ENCODE measurements around the gene RDH14.
A peak's percentile ranks its signal among the peaks of the same experiment; 100 is the strongest.

The RDH14 gene

GRCh38 chr2:18525852-18526251 lies 34.6 kb downstream of the RDH14 start:
- Mint-ChIP-seq H3K36me3 (ENCODE audit: low read depth) (no peaks in the 10 kb centered on the region), H3K4me1 (ENCODE audit: low read depth) (no peaks in the 10 kb centered on the region), H3K9me3 (no peaks in the 10 kb centered on the region), H3K4me3 (no peak overlapping the region), H3K27ac (no peak overlapping the region), H3K27me3 (ENCODE audit: low read depth) (peaks cover 3% of the 10 kb centered on the region)
- no peak for DNase-seq (ENCODE audit: low spot score)

- H3K9me3 Mint-ChIP-seq: no peaks in the 10 kb centered on the region
- H3K4me3 Mint-ChIP-seq: no peak overlapping the region
- peaks cover 2% of the 10 kb centered on the region for H3K27me3 Mint-ChIP-seq (ENCODE audit: low read depth)
- no peaks in the 10 kb centered on the region for H3K36me3 Mint-ChIP-seq (ENCODE audit: low read depth)
- H3K4me1 Mint-ChIP-seq (ENCODE audit: low read depth): no peaks in the 10 kb centered on the region
- DNase-seq (ENCODE audit: low spot score): no peak
- no peak overlapping the region for H3K27ac Mint-ChIP-seq
Observed at GRCh38 chr2:18525236-18525635, 35.2 kb downstream of the RDH14 start.

DNA sequence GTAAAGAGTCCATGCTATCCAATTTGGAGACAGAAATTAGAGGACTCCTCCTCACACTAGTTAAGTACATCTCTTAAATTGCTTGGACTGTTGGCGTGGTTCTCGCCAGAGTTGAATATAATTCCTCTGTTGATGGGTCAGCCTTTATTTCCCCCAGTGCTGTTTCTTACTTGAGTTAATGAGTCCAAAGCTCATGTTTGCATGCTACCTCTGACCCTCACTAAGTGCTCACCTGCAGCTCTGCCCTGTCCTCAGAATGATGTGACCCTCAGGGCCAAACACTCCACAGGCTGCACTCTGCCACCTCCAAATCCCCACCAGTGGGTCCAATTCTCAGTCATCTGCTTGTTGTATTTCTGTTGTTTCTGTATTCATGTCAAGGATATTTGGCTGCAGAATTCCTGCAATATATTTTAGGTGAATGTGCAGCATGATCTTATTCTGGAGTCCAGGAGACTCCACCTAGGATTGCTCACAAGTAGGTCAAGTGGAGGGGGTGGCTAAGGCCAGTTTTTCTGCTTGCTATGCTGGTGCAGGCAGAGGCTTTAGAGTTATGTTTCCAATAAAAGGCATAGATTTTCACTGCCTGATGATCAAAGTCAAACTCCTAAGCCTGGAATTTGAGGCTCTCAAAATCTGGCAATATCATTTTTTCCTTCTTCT lies 37.8 kb downstream of the RDH14 start:
- no peak for DNase-seq (ENCODE audit: low spot score)
- no peaks in the 10 kb centered on the region for H3K36me3 Mint-ChIP-seq (ENCODE audit: low read depth)
- no peaks in the 10 kb centered on the region for H3K9me3 Mint-ChIP-seq
- H3K4me3 Mint-ChIP-seq: no peak overlapping the region
- H3K4me1 Mint-ChIP-seq (ENCODE audit: low read depth): no peaks in the 10 kb centered on the region
- H3K27me3 Mint-ChIP-seq (ENCODE audit: low read depth): peaks cover 5% of the 10 kb centered on the region
- H3K27ac Mint-ChIP-seq: no peak overlapping the region

DNA sequence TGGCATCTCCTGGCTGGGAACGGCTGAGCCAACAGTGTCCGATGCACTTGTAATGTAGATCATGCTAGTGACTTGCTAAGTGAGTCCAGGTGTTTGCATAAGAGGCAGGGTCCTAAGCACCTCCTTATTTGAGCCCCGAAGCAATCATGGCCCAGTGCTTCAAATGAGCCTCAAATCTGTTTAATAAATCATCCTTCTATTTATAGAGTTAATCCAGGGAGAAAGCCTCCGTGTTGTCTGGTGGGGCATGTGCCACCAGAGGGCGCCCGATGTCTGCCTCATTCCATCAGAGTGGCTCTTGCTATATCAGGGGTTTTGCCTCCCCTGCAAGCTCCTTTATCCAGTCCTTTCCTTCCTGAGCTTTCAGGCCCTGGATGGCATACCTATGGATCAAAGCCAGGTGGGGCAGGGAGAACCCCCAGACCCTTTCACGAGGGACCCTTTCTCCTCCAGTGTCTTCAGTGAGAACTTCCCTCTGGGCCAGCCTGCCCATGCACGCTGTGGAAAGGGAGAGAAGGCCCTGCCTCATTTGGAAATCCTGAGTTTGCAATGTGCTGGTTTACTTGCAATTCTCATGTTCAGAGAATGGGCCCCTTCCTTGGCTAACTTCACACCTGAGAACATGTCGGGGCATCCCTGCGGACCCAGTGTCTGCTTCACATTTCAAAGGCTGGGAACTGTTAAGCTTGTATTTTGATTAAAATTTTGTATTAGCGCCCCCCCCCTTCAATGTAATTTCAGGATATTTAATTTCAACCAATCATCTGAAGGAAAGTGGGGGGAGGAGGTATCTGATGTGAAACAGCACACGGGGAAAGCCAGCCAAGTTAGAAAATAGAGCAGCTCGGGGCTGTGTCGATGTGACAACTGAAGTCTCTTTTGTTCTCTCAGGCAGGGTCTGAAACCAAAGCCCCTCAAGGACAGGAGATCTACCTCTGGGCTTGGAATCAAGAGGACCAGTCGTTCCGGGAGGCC lies 39.7 kb downstream of the RDH14 start:
- Mint-ChIP-seq H3K27ac (no peak overlapping the region), H3K9me3 (no peaks in the 10 kb centered on the region), H3K36me3 (ENCODE audit: low read depth) (no peaks in the 10 kb centered on the region), H3K27me3 (ENCODE audit: low read depth) (peaks cover 8% of the 10 kb centered on the region), H3K4me1 (ENCODE audit: low read depth) (no peaks in the 10 kb centered on the region), H3K4me3 (no peak overlapping the region)
- DNase-seq (ENCODE audit: low spot score): peak; percentile 44

- no peak for DNase-seq (ENCODE audit: low spot score)
- no peaks in the 10 kb centered on the region for H3K4me1 Mint-ChIP-seq (ENCODE audit: low read depth)
- no peaks in the 10 kb centered on the region for H3K9me3 Mint-ChIP-seq
- H3K4me3 Mint-ChIP-seq: no peak overlapping the region
- H3K27ac Mint-ChIP-seq: no peak overlapping the region
- no peaks in the 10 kb centered on the region for H3K36me3 Mint-ChIP-seq (ENCODE audit: low read depth)
- H3K27me3 Mint-ChIP-seq (ENCODE audit: low read depth): peaks cover 8% of the 10 kb centered on the region
Observed at GRCh38 chr2:18519914-18520450, 40.5 kb downstream of the RDH14 start.

GRCh38 chr2:18518116-18519111 lies 42.0 kb downstream of the RDH14 start:
- no peak overlapping the region for H3K4me3 Mint-ChIP-seq
- H3K36me3 Mint-ChIP-seq (ENCODE audit: low read depth): no peaks in the 10 kb centered on the region
- peaks cover 8% of the 10 kb centered on the region for H3K27me3 Mint-ChIP-seq (ENCODE audit: low read depth)
- H3K27ac Mint-ChIP-seq: no peak overlapping the region
- H3K4me1 Mint-ChIP-seq (ENCODE audit: low read depth): no peaks in the 10 kb centered on the region
- DNase-seq (ENCODE audit: low spot score): no peak
- no peaks in the 10 kb centered on the region for H3K9me3 Mint-ChIP-seq

DNA sequence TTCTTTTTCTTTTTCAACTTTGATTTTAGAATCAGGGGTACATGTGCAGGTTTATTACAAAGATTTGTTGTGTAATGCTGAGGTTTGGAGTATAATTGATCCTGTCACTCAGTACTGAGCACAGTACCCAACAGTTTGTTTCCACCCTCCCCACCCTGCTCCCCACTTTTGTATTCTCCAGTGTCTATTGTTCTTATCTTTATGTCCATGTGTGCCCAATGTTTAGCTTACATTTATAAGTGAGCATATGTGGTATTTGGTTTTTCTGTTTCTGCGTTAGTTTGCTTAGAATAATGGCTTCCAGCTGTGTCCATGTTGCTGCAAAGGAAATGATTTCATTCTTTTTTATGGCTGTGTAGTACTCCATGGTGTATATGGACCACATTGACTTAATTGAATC lies 43.1 kb downstream of the RDH14 start:
- Mint-ChIP-seq H3K36me3 (ENCODE audit: low read depth) (no peaks in the 10 kb centered on the region), H3K4me1 (ENCODE audit: low read depth) (no peaks in the 10 kb centered on the region), H3K9me3 (no peaks in the 10 kb centered on the region), H3K27ac (no peak overlapping the region), H3K4me3 (no peak overlapping the region), H3K27me3 (ENCODE audit: low read depth) (peaks cover 8% of the 10 kb centered on the region)
- no peak for DNase-seq (ENCODE audit: low spot score)

- Mint-ChIP-seq H3K27ac (no peak overlapping the region), H3K27me3 (ENCODE audit: low read depth) (peaks cover 8% of the 10 kb centered on the region), H3K4me1 (ENCODE audit: low read depth) (no peaks in the 10 kb centered on the region), H3K9me3 (no peaks in the 10 kb centered on the region), H3K4me3 (no peak overlapping the region), H3K36me3 (ENCODE audit: low read depth) (no peaks in the 10 kb centered on the region)
- DNase-seq (ENCODE audit: low spot score): no peak
Observed at GRCh38 chr2:18516112-18516511, 44.3 kb downstream of the RDH14 start.

DNA sequence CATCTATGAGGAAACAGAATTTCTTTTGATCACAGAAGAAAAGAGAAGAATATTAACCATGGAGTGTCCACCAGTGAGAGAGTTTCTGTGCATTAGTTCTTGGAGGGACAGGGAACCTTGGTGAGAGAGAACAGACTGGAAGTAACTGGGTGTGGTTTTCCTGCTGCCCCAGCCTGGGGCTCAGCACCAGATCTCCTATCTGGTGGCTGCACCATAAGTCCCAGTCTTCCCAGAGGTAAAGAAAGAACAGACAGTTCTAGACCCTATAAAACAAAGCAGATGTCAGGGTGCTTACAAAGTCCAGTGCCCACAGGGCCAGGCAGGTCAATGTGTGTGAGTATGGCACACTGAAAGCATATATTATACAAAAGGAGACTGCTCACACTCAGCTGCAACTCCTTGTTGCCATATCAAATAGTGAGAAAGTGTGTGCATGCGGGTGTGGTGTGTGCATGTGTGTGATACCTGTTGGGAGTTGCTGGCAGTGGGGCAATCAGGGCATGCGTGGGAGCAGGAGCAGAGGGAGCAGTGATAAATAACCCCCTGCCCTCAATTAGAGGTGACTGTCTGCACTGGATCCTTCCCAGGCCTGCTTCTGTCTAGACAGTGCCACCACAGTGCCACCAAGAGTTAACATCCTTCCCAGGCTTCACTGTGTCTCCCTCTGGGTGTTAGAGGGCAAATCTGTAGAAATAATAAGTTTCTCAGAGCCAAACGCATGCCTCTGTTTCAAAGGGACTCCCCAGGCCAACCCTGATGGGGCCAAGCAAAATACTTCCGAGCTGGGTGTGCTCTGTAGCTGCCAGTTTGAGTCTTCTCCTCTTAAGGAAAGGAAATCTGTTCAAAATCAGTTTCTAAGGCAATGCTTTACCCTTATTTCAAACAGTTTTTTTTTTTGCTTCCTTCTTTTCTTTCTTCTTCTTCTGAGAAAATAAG lies 45.7 kb downstream of the RDH14 start:
- H3K27me3 Mint-ChIP-seq (ENCODE audit: low read depth): peaks cover 11% of the 10 kb centered on the region
- no peaks in the 10 kb centered on the region for H3K9me3 Mint-ChIP-seq
- H3K36me3 Mint-ChIP-seq (ENCODE audit: low read depth): no peaks in the 10 kb centered on the region
- no peak overlapping the region for H3K27ac Mint-ChIP-seq
- H3K4me3 Mint-ChIP-seq: no peak overlapping the region
- no peak for DNase-seq (ENCODE audit: low spot score)
- H3K4me1 Mint-ChIP-seq (ENCODE audit: low read depth): no peaks in the 10 kb centered on the region

- Mint-ChIP-seq H3K4me1 (ENCODE audit: low read depth) (no peaks in the 10 kb centered on the region), H3K9me3 (no peaks in the 10 kb centered on the region), H3K4me3 (no peak overlapping the region), H3K27ac (no peak overlapping the region), H3K36me3 (ENCODE audit: low read depth) (no peaks in the 10 kb centered on the region), H3K27me3 (ENCODE audit: low read depth) (peaks cover 9% of the 10 kb centered on the region)
- no peak for DNase-seq (ENCODE audit: low spot score)
Observed at GRCh38 chr2:18510775-18511174, 49.7 kb downstream of the RDH14 start.

- Mint-ChIP-seq H3K27ac (no peak overlapping the region), H3K36me3 (ENCODE audit: low read depth) (no peaks in the 10 kb centered on the region), H3K4me1 (ENCODE audit: low read depth) (no peaks in the 10 kb centered on the region), H3K4me3 (no peak overlapping the region), H3K9me3 (no peaks in the 10 kb centered on the region), H3K27me3 (ENCODE audit: low read depth) (peaks cover 12% of the 10 kb centered on the region)
- DNase-seq (ENCODE audit: low spot score): no peak
Observed at GRCh38 chr2:18506883-18507509, 53.5 kb downstream of the RDH14 start.

- no peak overlapping the region for H3K27ac Mint-ChIP-seq
Observed at GRCh38 chr2:18505703-18506341, 54.6 kb downstream of the RDH14 start.

More at GRCh38 chr2:18505703-18506341, 54.6 kb downstream of the RDH14 start:
- Mint-ChIP-seq H3K27me3 (ENCODE audit: low read depth) (peaks cover 11% of the 10 kb centered on the region), H3K36me3 (ENCODE audit: low read depth) (no peaks in the 10 kb centered on the region), H3K4me3 (no peak overlapping the region), H3K4me1 (ENCODE audit: low read depth) (no peaks in the 10 kb centered on the region), H3K9me3 (no peaks in the 10 kb centered on the region)
- no peak for DNase-seq (ENCODE audit: low spot score)
